SK-N-SH (cell line): ENCODE data around the gene GGT7. TPM values are rescaled to one million over a fixed set of nuclear protein-coding genes. Genes with fewer than 3 reads are reported as not detected.

Source experiments
- CTCF ChIA-PET: fragments of 300-600, 350-600 bp; formaldehyde crosslinking; extraction: SDS; loops from one replicate; lab custom pipeline; 2021; lab: Yijun Ruan, JAX
- POLR2A ChIA-PET: fragments of 350-600 bp; sonication (Branson Sonifier 250); formaldehyde crosslinking; extraction: SDS; loops from one replicate; lab custom pipeline; 2020; ENCODE audit warnings: antibody characterized with exemption, inconsistent platforms; lab: Yijun Ruan, JAX
- DNase-seq: peaks from one replicate; pipeline ENCODE4 v3.0.0; 2012
- H2AFZ ChIP-seq: fragments of 200-600 bp; sonication (generic); 2 replicates; pipeline ENCODE4 v1.8.1; 2016; ENCODE audit warnings: antibody characterized with exemption, mild to moderate bottlenecking, low read depth
- H3F3A ChIP-seq: fragments of 200-600 bp; sonication (generic); replicated peaks from 2 replicates; pipeline ENCODE3; 2016; ENCODE audit warnings: antibody characterized with exemption, mild to moderate bottlenecking; ENCODE audit not compliant: insufficient read depth
- H3K27ac ChIP-seq, 2 experiments: fragments of 200-500 bp in 1 of 2; fragments of 200-600 bp in 1 of 2; sonication (Bioruptor generic) in 1 of 2; sonication (generic), shearing (Covaris generic) in 1 of 2; 2 replicates each; pipeline versions ENCODE4 v1.5.1 to v1.6.1; 2014 to 2016; ENCODE audit warnings: low read depth in 2 of 2, inconsistent platforms in 1 of 2, low read length in 1 of 2, mild to moderate bottlenecking in 1 of 2, mixed read lengths in 1 of 2
- H3K27me3 ChIP-seq: fragments of 200-600 bp; sonication (generic), shearing (Covaris generic); 2 replicates; pipeline ENCODE4 v1.6.1; 2016; ENCODE audit warnings: mixed run types; ENCODE audit not compliant: insufficient read depth
- H3K36me3 ChIP-seq, 2 experiments: fragments of 200-500 bp in 1 of 2; fragments of 200-600 bp in 1 of 2; sonication (Bioruptor generic) in 1 of 2; sonication (generic) in 1 of 2; replicated peaks in 1 of 2; 2 replicates each; pipeline versions ENCODE3 to v1.5.1; 2014 to 2016; ENCODE audit warnings: low read length in 1 of 2, mild to moderate bottlenecking in 1 of 2; ENCODE audit not compliant: insufficient read depth in 2 of 2, control insufficient read depth in 1 of 2
- H3K4me1 ChIP-seq, 2 experiments: fragments of 200-500 bp in 1 of 2; fragments of 200-600 bp in 1 of 2; sonication (Bioruptor generic) in 1 of 2; sonication (generic), shearing (Covaris generic) in 1 of 2; 2 replicates each; pipeline versions ENCODE4 v1.5.1 to v1.6.1; 2014 to 2016; ENCODE audit warnings: low read depth in 1 of 2, low read length in 1 of 2, mixed run types in 1 of 2; ENCODE audit not compliant: insufficient read depth in 2 of 2, control insufficient read depth in 1 of 2
- H3K4me2 ChIP-seq: fragments of 200-600 bp; sonication (generic), shearing (Covaris generic); 2 replicates; pipeline ENCODE4 v1.6.1; 2017; ENCODE audit warnings: mixed run types
- H3K4me3 ChIP-seq, 2 experiments: fragments of 200-500 bp in 1 of 2; fragments of 200-600 bp in 1 of 2; sonication (Bioruptor generic) in 1 of 2; sonication (generic), shearing (Covaris generic) in 1 of 2; 2 replicates each; pipeline versions ENCODE4 v1.5.1 to v1.8.1; 2014 to 2016; ENCODE audit warnings: low read depth in 2 of 2, inconsistent platforms in 1 of 2, low read length in 1 of 2, mild to moderate bottlenecking in 1 of 2, mixed read lengths in 1 of 2, moderate library complexity in 1 of 2
- H3K79me2 ChIP-seq: fragments of 200-600 bp; sonication (generic); 2 replicates; pipeline ENCODE4 v1.8.1; 2017; ENCODE audit warnings: mild to moderate bottlenecking; ENCODE audit not compliant: insufficient read depth
- H3K9ac ChIP-seq: fragments of 200-600 bp; sonication (generic); 2 replicates; pipeline ENCODE4 v1.6.1; 2017; ENCODE audit warnings: mixed run types
- H3K9me2 ChIP-seq: fragments of 200-600 bp; sonication (generic); 2 replicates; pipeline ENCODE4 v1.6.1; 2017; ENCODE audit warnings: mixed run types
- H3K9me3 ChIP-seq: fragments of 200-600 bp; sonication (generic); 2 replicates; pipeline ENCODE4 v1.6.1; 2017; ENCODE audit warnings: mixed run types, mild to moderate bottlenecking, moderate library complexity
- H4K20me1 ChIP-seq: fragments of 200-600 bp; sonication (generic); 2 replicates; pipeline ENCODE4 v1.6.1; 2017; ENCODE audit warnings: mild to moderate bottlenecking, mixed run types; ENCODE audit not compliant: insufficient read depth
- CTCF ChIP-seq: fragments of 200-600 bp; sonication (generic); IDR thresholded peaks from 2 replicates; pipeline ENCODE4 v1.6.1; 2017; ENCODE audit warnings: antibody characterized with exemption, mild to moderate bottlenecking, moderate library complexity
- EP300 ChIP-seq, 2 experiments: IDR thresholded peaks; 2 replicates each; pipeline versions ENCODE4 v1.4.0 to v1.6.1; 2012; ENCODE audit warnings: borderline replicate concordance in 1 of 2, low read depth in 1 of 2, low read length in 1 of 2
- FOSL2 ChIP-seq: IDR thresholded peaks from 2 replicates; pipeline ENCODE4 v1.4.0; 2012; ENCODE audit warnings: low read depth, mild to moderate bottlenecking, moderate library complexity, borderline replicate concordance
- FOXM1 ChIP-seq: IDR thresholded peaks from 2 replicates; pipeline ENCODE4 v1.4.0; 2012; ENCODE audit warnings: low read depth, mild to moderate bottlenecking
- MXI1 ChIP-seq: IDR thresholded peaks from 2 replicates; pipeline ENCODE4 v1.6.1; 2012; ENCODE audit warnings: mild to moderate bottlenecking, low read depth, low read length, improper control_type of control experiment
- PBX3 ChIP-seq: IDR thresholded peaks from 2 replicates; pipeline ENCODE4; 2012
- REST ChIP-seq: IDR thresholded peaks from 2 replicates; pipeline ENCODE4 v1.6.1; 2012; ENCODE audit warnings: mild to moderate bottlenecking, low read depth, low read length, moderate library complexity
- RXRA ChIP-seq: IDR thresholded peaks from 2 replicates; pipeline ENCODE4 v1.4.0; 2012; ENCODE audit warnings: low read depth, mild to moderate bottlenecking, borderline replicate concordance
- SIN3A ChIP-seq: IDR thresholded peaks from 2 replicates; pipeline ENCODE4 v1.6.1; 2012; ENCODE audit warnings: low read depth, mild to moderate bottlenecking, low read length, moderate library complexity, borderline replicate concordance
- WGBS: methylation state at CpG from one replicate; pipeline ENCODE4 v1.1.6; 2017; ENCODE audit warnings: low lambda C conversion rate; 5-methylcytosine and 5-hydroxymethylcytosine counted together
- polyA plus RNA-seq, 3 experiments: library from polyadenylated mRNA; depleted of rRNA; stranded (reverse); fragments of >200 nt; gene quantifications; 2 replicates each; pipeline ENCODE4 v1.2.3, GENCODE V29; 2012
- TF ChIP-seq, protein P1 (sequence below): IDR thresholded peaks from 2 replicates; pipeline ENCODE4 v1.4.0; 2012; ENCODE audit warnings: low read depth, borderline replicate concordance

GGT7 gene
- polyA plus RNA-seq, 1 of the 3 experiments (the other 2 are of a cell fraction) = 22.5 TPM

DNA sequence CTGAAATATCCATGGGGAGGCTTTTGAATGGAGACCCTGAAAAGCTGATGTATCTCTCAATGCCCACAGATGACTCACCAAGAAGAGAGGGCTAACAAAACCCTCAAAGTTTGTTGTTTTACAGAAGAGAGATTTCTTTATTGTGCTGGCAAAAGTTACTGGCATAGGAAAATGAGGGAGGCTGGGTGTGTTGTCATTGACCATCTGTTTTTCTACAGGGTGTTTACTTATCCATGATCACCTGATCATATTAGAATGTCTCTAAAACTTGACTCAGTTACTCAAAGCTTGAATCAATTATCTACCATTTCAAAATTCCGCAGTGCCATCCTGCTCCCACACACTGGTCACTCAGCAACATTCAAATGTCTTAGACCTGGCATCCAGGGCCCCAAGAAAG, 57.0 kb downstream of the GGT7 start:
- Histone ChIP-seq H3K9me3 (no peaks in the 10 kb centered on the region), H3K9ac (no peak overlapping the region), H3F3A (peaks cover 9% of the 10 kb centered on the region), H3K27me3 (no peaks in the 10 kb centered on the region), H3K9me2 (no peaks in the 10 kb centered on the region), H2AFZ (no peak overlapping the region), H3K27ac (peak overlapping the region in 1 of 2 experiments; percentile 11; a peak in 1 of 4 replicates), H3K4me2 (no peak overlapping the region), H3K36me3 (no peaks in the 10 kb centered on the region), H3K79me2 (peaks cover 99% of the 10 kb centered on the region)
- DNase-seq = no peak
- ChIA-PET POLR2A (no interaction called here), CTCF (no interaction called here)
- 92% methylated on average over 1 of the region's 1 CpG for WGBS
- TF ChIP-seq MXI1 (no peak), FOXM1 (no peak), SIN3A (no peak), FOSL2 (no peak), PBX3 (no peak), RXRA (no peak), EP300 (IDR thresholded peaks at IDR 0.05; ENCODE audit: borderline replicate concordance in 1 of 2, low read depth in 1 of 2, low read length in 1 of 2) (no peak), REST (no peak), CTCF (no peak)
- TF ChIP-seq, protein P1, sequence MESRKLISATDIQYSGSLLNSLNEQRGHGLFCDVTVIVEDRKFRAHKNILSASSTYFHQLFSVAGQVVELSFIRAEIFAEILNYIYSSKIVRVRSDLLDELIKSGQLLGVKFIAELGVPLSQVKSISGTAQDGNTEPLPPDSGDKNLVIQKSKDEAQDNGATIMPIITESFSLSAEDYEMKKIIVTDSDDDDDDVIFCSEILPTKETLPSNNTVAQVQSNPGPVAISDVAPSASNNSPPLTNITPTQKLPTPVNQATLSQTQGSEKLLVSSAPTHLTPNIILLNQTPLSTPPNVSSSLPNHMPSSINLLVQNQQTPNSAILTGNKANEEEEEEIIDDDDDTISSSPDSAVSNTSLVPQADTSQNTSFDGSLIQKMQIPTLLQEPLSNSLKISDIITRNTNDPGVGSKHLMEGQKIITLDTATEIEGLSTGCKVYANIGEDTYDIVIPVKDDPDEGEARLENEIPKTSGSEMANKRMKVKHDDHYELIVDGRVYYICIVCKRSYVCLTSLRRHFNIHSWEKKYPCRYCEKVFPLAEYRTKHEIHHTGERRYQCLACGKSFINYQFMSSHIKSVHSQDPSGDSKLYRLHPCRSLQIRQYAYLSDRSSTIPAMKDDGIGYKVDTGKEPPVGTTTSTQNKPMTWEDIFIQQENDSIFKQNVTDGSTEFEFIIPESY = no peak
- TF ChIP-seq, all 33 proteins: peak for 0
- Histone ChIP-seq H3K4me3 (no peak overlapping the region), H3K4me1 (peaks cover 0 to 4% of the 10 kb centered on the region in 2 experiments; a peak in 1 of 4 replicates), H4K20me1 (peaks cover 92% of the 10 kb centered on the region)
